ENCODE data around the gene EXOSC5.
A peak's percentile ranks its signal among the peaks of the same experiment; 100 is the strongest.
"Not testable (repeated sequence)": the region's sequence is repeated elsewhere in the genome, so short reads cannot be mapped to it uniquely, and the experiment has no call there.

EXOSC5 gene

DNA sequence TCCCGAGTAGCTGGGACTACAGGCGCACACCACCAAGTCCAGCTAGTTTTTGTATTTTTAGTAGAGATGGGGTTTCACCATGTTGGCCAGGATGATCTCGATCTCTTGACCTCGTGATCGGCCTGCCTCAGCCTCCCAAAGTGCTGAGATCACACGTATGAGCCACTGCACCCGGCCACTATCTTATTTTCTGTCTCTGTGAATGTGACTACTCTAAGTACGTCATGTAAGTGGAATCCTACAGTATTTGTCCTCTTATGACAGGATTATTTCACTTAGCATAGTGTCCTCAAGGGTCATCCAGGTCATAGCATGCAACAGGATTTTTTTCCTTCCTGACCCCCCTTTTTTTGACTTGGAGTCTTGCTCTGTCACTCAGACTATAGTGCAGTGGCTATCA is 25.6 kb downstream of the EXOSC5 start:
- TF ChIP-seq, protein P1, sequence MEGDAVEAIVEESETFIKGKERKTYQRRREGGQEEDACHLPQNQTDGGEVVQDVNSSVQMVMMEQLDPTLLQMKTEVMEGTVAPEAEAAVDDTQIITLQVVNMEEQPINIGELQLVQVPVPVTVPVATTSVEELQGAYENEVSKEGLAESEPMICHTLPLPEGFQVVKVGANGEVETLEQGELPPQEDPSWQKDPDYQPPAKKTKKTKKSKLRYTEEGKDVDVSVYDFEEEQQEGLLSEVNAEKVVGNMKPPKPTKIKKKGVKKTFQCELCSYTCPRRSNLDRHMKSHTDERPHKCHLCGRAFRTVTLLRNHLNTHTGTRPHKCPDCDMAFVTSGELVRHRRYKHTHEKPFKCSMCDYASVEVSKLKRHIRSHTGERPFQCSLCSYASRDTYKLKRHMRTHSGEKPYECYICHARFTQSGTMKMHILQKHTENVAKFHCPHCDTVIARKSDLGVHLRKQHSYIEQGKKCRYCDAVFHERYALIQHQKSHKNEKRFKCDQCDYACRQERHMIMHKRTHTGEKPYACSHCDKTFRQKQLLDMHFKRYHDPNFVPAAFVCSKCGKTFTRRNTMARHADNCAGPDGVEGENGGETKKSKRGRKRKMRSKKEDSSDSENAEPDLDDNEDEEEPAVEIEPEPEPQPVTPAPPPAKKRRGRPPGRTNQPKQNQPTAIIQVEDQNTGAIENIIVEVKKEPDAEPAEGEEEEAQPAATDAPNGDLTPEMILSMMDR (conservative IDR thresholded peaks at IDR 0.05): no peak
- no peak overlapping the region for H3K27ac ChIP-seq

GRCh38 chr19:41371119-41371518 is 26.0 kb downstream of the EXOSC5 start:
- not testable (repeated sequence) for H3K27ac ChIP-seq

DNA sequence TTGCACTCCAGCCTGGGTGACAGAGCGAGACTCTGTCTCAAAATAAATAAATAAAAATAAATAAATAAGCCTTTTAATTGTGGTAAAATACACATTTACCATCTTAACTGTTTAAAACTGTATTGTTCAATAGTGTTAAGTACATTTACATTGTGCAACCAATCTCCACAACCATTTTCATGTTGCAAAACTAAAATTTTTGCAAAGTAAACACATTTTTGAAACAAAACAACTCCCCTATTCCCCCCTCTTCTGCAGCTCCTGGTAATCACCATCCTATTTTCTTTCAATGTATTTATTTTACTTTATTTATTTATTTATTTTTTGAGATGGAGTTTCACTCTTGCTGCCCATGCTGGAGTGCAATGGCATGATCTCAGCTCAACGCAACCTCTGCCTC is 27.4 kb downstream of the EXOSC5 start:
- H3K27ac ChIP-seq: no peak overlapping the region
- TF ChIP-seq, protein P1 (conservative IDR thresholded peaks at IDR 0.05): no peak

DNA sequence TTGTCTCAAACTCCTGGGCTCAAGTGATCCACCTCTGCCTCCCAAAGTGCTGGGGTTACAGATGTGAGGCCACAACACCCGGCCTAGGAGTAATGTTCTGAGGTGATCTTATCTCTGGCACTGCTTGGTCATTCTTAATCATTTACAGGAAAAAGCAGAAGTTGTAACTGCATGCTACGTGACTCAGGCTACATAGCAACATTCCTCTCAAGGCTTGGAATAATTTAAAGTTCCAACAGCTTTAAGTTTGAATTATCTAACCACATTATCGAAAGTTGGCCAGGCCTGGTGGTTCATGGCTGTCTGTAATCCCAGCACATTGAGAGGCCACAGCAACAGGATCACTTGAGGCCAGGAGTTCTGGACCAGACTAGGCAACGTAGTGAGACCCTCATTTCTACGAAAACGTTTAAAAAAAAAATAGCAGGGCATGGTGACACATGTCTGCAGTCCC is 29.3 kb downstream of the EXOSC5 start:
- no peak overlapping the region for H3K27ac ChIP-seq
- TF ChIP-seq, protein P1 (conservative IDR thresholded peaks at IDR 0.05): no peak

DNA sequence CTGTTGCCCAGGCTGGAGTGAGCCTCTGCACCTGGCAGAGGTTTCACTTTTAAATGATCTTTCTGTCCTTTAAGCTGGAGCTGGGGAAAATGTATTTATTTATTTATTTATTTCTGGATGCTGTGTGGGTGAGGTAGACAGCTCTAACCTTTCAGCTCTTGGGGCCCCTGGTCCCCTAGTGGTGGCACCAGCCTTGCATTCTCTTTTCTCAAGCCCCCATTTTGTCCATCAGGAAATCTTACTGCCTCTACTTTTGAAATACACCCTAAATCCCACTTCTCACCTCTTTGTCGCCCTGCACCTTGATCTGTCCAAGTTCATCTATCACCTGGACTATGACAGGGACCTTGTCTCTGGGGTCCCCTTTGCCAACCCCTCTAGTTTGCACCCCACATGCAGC is 31.1 kb downstream of the EXOSC5 start:
- TF ChIP-seq, protein P1 (conservative IDR thresholded peaks at IDR 0.05): no peak
- H3K27ac ChIP-seq: no peak overlapping the region

GRCh38 chr19:41364524-41365391 is 32.4 kb downstream of the EXOSC5 start:
- TF ChIP-seq, protein P1 (conservative IDR thresholded peaks at IDR 0.05): no peak

GRCh38 chr19:41363753-41364523 is 33.2 kb downstream of the EXOSC5 start, which contains the start of gene B9D2:
Gene B9D2, minus strand, starts transcription at chr19:41364149. Its CDS starts 630 bp downstream, at chr19:41363519.
- TF ChIP-seq, protein P1 (conservative IDR thresholded peaks at IDR 0.05): no peak
- H3K27ac ChIP-seq: peak within 1 kb of the TSS; percentile 87

More at GRCh38 chr19:41364524-41365391, 32.4 kb downstream of the EXOSC5 start:
- peak overlapping the region; percentile 87 for H3K27ac ChIP-seq
